OCI-LY7 (cell line): ENCODE measurements around the gene HNRNPL.
"Not testable (repeated sequence)": the region's sequence is repeated elsewhere in the genome, so short reads cannot be mapped to it uniquely, and the experiment has no call there.

Experiments used
- EZH2phosphoT487 ChIP-seq: fragments of 200-600 bp; sonication (generic); IDR thresholded peaks from 2 replicates; pipeline ENCODE4 v1.6.1; 2018; ENCODE audit warnings: low read depth, borderline replicate concordance, mild to moderate bottlenecking, mixed run types, antibody characterized with exemption, low read length, moderate library complexity, mixed read lengths
- TF ChIP-seq, protein P1 (sequence below): fragments of 200-600 bp; sonication (generic); conservative IDR thresholded peaks from 2 replicates; pipeline ENCODE4 v1.5.1; 2014; ENCODE audit warnings: mild to moderate bottlenecking, antibody characterized with exemption, low read length, moderate library complexity, mixed read lengths

DNA sequence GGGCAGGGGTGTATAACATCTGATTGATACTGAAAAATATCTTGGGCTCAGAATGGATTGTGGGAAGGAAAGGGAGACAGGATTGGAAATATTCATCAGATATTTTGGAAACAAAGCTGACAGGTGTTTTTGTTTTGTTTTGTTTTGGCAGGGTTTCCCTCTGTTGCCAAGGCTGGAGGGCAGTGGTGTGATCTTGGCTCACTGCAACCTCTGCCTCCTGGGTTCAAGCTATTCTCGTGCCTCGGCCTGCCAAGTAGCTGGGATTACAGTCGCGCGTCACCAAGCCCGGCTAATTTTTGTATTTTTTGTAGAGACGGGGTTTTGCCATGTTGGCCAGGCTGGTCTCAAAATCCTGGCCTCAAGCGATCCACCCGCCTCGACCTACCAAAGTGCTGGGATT is 23.6 kb upstream of the HNRNPL start:
- TF ChIP-seq EZH2phosphoT487, result not testable (repeated sequence)
- TF ChIP-seq, protein P1, sequence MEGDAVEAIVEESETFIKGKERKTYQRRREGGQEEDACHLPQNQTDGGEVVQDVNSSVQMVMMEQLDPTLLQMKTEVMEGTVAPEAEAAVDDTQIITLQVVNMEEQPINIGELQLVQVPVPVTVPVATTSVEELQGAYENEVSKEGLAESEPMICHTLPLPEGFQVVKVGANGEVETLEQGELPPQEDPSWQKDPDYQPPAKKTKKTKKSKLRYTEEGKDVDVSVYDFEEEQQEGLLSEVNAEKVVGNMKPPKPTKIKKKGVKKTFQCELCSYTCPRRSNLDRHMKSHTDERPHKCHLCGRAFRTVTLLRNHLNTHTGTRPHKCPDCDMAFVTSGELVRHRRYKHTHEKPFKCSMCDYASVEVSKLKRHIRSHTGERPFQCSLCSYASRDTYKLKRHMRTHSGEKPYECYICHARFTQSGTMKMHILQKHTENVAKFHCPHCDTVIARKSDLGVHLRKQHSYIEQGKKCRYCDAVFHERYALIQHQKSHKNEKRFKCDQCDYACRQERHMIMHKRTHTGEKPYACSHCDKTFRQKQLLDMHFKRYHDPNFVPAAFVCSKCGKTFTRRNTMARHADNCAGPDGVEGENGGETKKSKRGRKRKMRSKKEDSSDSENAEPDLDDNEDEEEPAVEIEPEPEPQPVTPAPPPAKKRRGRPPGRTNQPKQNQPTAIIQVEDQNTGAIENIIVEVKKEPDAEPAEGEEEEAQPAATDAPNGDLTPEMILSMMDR, result not testable (repeated sequence)
